ENCODE data around the gene NTN4.
"Not testable (repeated sequence)": the region's sequence is repeated elsewhere in the genome, so short reads cannot be mapped to it uniquely, and the experiment has no call there.

The NTN4 gene

DNA sequence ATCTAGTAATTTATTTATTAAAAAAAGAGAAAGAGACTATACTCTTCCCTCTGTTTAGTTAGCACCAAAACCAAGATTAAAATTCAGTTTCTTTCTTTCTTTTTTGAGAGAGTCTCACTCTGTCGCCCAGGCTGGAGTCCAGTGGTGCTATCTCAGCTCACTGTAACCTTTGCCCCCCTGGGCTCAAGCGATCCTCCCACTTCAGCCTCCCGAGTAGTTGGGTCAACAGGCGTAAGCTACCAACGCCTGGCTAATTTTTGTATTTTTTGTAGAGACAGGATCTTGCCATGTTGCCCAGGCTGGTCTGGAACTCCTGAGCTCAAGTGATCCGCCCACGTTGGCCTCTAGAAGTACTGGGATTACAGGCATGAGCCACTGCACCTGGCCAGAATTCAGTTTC is 174.1 kb downstream of the NTN4 start:
- DNase-seq = not testable (repeated sequence)

- no peak for DNase-seq
Measured at GRCh38 chr12:95615749-95616148, 174.8 kb downstream of the NTN4 start.

- DNase-seq = no peak
Measured at GRCh38 chr12:95614390-95614982, 176.1 kb downstream of the NTN4 start.

DNA sequence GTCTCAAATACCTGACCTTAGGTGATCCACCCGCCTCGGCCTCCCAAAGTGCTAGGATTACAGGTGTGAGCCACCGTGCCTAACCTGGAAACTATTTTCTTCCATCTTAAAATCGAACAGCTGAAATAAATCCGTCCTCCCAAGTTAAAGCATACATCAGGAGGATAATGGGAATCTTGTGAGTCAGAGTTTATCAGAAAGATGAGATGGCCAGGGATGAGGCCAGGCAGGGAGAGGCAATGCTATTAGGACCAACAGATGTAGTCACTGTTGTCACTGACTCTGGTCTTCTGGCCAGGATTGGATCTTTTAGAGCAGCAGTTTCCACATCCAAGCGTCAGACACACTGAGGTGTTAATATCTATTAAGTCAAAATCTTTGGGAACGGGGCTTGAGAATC is 177.5 kb downstream of the NTN4 start:
- DNase-seq = no peak

GRCh38 chr12:95611676-95612309 is 178.8 kb downstream of the NTN4 start:
- DNase-seq = no peak

DNA sequence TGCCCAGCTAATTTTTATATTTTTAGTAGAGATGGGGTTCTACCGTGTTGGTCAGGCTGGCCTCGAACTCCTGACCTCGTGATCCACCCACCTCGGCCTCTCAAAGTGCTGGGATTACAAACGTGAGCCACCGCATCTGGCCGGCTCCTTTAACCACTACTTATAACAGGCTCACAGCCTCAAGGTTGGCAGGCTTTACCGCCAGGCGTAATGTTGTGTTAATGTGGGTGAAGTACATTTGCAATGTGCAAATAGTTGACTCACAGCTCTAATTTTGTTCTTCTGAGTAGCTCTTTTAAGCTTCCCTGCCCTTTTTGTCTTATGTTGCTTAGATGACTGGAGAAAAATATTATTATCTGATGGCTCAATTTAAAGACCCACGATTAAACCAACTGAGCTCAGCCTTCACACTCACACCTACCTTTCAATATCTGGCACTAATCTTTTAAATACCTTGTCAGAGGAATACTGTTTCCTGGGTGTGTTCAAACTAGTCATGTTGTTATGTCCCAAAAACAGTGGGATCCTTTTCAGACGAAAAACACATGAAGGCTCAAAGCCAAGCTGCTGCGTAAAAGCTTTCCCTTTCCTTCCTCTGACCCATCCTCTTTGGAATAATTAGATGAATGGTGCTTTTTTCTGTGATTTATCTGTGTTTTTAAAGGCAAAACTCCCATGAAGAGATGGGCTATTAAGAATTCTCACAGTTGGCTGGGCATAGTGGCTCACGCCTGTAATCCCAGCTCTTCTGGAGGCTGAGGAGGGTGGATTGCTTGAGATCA is 182.1 kb downstream of the NTN4 start:
- no peak for DNase-seq
